Cortex of kidney (tissue), 1 donor: ENCODE data around the gene UNC50.
"Not testable (repeated sequence)": the region's sequence is repeated elsewhere in the genome, so short reads cannot be mapped to it uniquely, and the experiment has no call there.

ENCODE experiments used
- DNase-seq: peaks from one replicate; lab custom pipeline; 2025; lab: John Stamatoyannopoulos, UW

Gene UNC50

DNA sequence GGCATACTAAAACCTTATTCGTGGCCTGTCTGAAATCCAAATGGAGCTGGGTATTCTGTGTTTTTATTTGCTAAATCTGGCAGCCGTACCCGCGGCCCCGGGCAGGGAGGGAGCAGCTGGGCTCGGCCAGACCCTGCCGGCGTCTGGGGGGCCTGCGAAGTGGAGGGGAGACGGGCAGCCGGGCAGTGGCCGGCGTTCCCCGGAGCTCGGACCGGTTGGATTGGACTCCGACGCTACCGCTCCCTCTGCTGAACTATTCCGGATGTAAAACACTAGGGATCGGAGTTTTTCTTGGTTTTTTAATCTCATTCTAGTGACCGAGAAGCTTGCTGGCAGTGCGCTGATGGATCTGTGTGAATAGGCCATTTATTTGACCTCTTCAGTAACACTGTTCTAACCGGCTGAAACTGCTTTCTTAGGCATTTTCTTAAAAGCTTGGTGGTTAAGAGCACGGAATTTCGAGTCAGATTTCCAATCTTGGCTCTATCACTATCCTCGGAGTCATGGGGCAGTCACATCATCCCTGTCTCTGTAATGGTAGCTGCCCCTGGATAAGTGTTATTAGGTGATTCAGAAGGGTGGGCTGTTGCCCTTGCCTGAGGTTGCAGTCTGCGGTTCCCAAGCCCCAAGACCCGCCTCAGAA lies 694 bp downstream of the UNC50 start:
- DNase-seq: no peak

DNA sequence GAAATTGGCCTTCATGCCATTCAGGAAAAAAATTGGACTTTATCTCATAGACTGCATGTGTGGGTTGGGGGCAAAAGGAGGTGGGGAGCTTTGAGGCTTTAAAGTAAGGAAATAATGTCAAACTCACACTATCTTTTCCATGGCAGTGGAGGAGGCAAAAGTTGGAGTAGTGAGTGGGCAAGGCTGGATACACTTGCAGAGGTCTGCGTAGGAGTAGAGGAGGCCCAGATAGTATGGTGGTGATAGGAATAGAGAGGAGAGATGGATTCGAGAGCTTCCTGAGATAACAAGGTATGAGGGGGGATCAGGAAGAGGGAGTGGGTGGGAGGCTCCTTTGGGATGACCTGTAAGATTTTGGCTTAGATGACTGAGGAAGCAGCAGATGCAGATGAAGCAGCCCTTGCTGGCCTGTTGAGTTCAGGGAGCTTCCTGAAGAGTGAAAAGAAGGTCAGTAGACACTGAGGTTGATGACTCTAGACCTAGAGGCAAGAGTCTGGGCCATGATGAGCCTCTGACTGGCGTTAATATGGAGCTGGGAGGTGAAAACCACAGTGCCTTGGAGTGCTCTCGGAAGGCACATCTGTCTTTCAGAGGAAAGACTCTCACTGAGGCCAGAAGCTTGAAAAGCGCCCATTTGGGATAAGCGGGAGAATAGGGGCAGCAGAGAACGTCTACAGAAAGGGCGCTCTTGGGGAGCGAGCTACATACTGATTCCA lies 5.8 kb downstream of the UNC50 start:
- DNase-seq: no peak

DNA sequence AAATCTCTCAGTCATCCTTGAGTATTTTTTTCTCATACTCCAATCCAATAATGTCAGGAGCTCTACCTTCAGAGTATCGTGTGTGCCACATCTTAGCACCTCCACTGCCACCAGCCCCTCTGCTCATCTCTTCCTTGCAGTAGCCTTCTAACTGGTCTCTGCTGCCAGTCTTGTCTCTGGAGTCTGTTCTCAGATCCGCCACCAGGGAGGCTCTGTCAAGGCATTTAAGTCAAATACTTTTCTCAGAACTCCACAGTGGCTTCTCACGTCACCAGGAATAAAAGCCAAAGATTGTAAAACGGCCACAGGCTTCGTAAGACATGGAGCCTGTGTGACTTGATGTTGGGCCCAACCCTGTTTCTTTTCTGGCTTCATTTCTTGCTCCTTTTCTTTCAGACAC lies 7.1 kb downstream of the UNC50 start:
- DNase-seq: no peak

DNA sequence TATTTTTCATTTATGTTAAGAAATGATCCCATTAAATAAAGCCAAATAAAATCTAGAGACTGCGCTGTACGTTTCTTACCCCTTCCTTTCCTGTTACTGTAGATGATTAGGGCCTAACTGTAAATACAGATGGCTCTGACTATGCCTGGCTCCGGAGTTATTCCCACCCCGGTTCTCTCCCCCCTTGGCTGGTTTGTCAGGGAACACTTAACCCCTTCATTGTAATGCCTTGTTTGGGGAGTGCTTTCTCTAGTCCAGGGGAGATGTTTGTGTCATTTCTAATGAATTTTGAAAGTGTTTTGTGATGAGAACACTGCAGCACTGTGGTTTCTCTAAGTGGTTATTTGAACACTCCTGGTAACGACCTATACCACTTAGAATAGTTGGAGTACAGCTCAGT lies 8.8 kb downstream of the UNC50 start:
- DNase-seq: no peak

DNA sequence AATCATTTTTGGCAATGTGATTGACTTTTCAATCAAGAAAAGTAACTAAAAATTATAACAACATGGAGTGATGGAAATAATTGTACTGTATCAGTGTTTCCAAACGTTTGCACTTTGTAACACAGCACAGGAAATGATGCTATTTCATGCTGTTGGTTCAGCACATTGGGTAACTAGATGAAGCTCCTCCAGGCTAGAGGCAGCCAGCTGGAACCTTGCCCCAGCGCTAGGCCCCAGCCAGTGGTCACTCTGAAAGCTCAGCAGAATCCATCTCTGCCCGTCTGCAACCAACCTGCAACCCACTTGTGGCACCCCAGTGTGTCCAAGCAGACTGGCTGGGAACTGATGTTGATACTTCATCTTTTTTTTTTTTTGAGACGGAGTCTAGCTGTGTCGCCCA lies 15.3 kb downstream of the UNC50 start:
- no peak for DNase-seq

DNA sequence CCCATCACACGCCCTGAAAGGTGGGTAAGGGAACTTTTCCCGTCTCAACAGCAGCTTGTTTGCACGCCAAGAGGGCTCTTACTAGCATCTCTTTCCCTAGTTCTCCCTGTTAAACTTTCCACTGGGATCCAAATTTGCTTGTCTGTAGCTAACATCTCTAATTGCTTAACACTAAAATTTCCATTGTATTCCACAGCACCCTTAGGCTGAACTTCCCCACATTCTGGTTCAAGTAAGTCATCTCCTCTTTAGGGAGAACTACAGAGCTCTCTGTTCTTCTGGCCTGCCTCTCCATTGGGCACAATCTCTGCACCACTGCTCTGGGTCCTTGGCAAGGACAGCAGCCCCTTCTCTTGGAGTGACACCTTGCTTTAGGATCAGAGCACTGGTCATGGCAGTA lies 24.0 kb downstream of the UNC50 start:
- DNase-seq: no peak

DNA sequence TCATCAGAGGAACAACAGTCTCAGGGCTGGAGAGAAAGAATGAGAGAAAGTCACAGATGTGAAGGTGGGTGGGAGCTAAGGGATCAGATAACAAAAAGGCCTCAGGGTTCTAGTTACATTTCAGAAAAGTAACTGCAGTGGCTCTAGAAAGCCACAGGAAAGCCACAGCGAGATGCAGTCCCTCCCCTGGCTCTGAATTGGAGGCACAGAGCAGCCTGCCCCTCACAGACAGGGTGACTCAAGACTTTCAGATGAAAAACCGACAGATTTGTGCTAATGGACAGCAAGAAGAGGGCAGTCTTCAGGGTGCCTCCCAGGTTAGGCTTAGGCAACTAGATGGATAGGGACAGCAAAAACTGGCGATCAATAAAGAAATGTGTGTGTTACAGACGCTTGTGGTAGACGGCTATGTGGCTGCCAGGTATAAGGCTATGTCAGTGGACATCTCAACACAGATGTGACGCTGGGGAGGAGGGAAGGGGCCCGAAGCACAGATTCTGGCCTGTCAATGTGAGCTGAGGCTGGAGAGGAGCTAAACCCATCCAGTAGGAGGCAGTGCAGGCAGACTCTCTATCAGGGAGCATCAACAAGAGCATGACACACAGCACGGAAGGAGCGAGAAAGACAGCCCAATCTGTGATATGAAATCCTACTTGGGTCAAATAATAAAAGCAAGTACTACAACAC lies 26.2 kb downstream of the UNC50 start:
- DNase-seq: no peak

DNA sequence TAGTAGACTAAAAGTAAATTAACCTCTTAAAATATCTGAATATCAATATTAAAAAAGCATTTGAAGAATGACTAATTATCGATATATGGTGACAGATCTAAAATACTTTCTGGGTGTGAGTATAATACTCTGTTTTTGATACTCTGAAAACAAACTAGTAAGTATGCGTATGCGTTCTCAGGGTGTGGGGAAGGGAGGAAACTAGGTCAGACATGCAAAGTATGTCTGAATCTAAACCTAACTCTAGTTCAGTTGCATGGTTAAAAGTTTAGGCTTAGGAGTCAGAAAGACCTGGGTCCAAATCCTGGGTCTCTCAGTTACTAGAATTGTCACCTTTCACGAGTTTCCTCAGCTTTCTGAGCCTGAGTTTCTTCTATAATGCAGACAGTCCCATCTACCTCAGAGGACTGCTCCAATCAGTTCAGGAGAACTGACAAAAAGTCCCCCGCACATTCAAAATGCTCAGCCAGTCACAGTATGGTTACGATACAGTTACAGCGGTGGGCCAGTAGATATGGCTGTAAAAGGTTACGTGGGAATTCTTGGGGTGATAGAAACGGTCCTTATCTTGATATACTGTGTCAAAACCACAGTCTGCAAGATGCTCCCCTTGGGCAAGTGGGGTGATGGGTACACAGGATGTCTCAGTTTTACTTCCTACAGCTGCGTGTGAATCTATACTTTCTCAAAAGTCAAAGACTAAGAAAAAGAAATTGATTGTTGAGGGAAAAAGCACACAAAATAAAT lies 29.2 kb downstream of the UNC50 start:
- no peak for DNase-seq

DNA sequence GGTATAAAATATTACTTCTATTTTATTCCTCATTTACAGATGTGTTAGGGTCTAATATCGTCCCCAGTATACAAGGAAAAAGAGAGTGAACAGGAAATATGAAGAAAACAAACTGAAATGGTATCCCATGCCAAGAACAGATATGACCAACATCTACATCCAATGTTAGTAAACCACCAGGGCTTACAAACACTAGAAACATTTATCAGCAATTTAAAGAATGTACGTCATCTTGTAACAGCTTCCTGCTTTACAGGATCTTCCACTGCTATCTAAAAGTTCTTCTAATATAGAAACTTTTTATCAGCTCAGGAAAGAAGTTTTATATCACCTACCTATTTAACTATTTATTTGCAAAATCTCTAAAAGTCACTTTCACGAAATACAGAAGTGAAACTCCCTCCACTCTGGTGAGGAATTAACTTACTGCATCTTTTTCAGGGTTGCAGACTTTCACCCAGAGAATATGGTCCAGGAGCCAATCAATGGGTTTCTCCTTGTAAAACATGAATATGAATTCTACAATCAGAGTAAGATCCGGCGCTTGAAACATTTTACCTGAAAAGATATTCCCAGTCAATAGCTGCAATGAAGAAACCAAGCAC lies 35.2 kb downstream of the UNC50 start:
- DNase-seq: no peak

DNA sequence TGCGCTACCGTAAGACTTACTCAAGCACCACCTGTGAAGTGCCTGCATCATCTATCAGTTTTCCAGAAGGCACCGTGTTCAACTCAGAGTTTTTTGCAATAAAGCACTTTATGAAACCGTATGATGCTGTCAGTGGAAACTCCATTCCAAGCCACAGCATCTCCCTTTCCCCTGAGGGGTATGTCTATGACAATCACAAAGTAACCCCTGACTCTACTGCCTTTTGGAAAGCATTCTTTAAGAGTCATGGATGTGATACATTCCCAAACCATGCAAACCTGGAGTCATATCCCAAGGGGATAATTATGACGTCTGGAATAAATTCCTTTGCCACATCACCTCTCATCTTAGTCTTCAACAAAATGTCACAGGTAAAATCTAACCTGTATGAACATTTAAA lies 39.2 kb downstream of the UNC50 start:
- no peak for DNase-seq

DNA sequence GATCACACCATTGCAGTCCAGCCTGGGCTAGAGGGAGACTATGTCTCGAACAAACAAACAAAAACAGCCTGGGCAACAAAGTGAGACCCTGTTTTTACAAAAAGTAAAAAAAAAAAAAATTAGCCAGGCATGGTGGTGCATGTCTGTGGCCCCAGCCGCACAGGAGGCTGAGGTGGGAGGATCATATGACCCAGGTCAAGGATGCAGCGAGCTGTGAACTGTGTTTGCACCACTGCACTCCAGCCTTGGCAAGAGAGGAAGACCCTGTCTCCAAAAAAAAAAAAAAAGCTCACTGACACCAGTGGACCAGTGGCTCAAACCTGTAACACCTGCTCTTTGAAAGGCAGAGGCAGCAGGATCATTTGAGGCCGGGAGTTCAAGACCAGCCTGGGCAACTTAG lies 40.1 kb downstream of the UNC50 start:
- no peak for DNase-seq

DNA sequence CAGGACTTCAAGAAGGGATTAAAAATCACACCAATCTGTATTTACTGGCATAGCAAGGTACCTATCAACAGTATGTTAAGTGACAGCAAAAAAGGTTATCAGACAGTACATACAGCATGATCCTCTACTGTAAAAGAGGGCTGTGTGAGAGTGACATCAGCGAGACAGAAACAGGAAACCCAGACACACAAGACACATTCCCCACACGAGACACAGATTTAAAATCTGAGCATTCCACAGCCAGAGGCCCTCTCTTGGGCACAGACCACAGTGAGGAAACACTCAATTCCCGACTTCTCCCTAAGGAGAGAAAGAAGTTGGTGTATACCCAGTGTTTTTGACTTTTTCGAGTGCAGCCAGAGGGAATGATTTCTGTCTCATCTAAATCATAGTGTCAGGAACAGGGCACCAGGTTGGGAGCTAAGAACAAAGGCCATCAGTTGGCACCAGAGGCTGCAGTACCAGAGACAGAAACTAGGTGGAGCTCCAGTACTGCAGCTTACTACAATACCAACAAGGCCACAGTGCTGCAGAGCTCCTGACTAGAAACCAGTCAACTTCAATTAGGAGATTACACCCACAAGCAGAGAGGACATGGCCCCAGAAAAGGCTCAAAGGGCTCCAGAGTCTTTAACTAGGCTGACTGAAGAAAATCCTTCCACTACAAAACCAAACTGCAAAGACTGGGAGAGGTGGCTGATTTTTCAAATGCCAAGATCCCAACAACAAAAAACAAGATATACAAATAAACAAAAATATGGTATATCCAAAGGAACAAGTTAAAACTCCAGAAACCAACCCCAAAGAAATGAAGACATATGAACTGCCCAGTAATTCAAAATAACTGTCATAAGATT lies 41.0 kb downstream of the UNC50 start:
- no peak for DNase-seq

DNA sequence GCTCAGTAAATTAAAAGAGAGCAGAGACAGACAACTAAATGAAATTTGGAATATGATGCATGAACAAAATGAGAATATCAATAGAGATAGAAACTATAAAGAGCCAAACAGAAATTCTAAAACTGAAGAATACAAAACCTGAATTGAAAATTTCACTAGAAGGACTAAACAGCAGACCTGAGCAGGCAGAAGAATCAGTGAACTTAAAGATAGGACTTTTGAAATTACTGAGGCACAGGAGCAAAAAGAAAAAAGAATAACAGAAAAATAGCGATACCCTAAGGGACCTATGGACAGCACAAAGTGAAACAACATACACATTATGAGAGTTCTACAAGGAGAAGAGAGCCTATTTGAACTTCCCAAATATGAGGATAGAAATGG lies 41.6 kb downstream of the UNC50 start:
- DNase-seq: no peak

DNA sequence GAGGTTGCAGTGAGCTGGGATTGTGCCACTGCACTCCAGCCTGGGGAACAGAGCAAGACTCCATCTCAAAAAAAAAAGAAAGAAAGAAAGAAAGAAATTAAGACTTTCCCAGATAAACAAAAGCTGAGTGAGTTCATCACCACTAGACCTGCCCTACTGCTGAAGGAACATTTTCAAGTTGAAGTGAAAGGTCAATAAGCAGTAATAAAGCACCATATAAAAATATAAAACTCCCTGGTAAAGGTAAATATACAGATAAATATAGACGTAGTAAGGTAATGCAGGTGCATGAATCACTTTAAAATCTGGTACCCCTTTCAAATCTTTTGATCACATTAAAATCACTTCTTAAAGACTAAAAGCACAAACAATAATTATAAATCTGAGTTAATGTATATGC lies 42.6 kb downstream of the UNC50 start:
- no peak for DNase-seq

DNA sequence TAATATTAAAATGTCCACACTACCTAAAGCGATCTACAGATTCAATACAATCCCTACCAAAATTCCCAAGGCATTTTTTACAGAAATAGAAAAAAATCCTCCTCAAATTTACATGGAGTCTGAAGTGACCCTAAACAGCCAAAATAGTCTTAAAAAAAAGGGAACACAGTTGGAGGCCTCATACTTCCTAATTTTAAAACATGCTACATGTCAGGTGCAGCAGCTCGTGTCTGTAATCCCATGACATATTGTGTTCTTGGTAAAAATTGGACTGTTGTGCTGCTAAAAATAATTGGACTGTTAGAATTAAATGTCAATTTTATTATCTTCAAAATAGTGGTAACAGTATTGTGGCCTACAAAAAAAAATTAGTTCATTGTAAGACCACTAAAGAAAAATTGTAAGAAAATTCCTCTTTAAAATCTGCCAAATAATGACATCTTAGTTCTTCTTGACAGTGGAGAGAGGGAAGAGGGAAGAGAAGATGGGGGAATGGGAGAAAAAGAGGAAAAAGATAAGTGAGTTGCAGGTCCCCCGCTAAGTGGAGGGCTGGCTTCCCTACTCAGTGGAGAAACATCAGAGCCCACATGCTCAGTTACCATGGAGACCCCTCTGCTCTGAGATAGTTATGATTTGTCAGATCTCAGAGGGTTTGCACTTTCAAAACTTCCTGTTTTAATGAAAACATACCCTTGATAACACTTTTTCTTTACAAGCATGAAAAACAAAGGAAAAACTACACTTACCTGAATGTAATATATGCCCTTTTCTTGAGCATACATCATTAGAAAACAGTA lies 46.5 kb downstream of the UNC50 start:
- no peak for DNase-seq

DNA sequence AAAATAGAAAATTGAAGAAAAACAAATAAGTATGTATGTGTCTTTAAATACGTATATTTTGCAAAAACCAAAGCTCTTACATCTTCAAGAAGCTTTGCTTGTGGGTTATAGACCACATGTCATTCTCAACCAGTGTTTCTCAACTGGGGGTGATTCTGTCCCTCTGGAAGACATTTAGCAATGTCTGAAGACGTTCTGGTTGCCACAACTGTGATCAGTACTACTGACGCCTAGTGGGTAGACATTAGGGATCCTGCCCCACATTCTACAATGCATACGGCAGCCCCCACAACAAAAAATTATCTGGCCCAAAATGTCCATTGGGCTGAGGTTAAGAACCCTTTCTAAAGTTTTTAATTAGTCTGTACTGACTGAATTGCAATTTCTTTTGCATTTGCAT lies 48.4 kb downstream of the UNC50 start:
- no peak for DNase-seq

DNA sequence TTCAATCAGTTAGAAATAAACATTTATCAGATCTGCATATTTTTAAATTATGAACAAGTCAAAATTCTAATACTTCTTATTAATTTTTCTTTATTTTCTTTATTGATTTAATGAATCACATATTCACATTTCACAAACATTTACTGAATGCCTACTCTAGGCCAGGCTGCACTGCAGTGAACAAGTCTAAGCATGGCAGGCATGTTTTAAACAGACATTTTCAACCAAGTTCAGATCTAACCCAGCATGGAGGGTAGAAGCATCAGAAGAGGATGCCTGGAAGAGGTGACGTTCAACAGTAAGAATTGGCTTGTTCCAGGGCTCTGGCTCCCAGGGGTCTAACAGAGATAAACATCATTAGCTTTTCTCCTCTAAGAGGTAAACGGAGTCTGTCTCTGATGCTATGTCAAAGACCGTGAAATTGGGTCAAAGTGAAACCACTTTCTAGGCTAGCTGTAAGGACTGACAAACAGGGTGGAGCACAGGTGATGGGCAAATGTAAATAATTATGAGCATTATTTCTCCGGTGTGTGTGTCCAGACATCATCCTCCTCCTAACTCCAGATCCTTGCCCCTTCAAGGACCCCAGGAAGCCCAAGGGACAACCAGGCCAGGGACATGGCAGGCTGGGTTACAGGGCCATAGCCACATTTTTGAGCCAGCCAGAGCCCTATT lies 50.6 kb downstream of the UNC50 start:
- DNase-seq: no peak

DNA sequence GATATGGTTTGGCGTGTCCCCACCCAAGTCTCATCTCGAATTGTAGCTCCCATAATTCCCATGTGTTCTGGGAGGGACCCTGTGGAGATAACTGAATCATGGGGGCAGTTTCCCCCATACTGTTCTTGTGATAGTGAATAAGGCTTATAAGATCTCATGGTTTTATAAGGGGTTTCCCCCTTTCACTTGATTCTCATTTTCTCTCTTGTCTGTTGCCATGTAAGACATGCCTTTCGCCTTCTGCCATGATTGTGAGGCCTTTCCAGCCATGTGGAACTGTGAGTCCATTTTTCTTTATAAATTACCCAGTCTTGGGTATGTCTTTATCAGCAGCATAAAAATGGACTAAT lies 51.1 kb downstream of the UNC50 start:
- DNase-seq: not testable (repeated sequence)

DNA sequence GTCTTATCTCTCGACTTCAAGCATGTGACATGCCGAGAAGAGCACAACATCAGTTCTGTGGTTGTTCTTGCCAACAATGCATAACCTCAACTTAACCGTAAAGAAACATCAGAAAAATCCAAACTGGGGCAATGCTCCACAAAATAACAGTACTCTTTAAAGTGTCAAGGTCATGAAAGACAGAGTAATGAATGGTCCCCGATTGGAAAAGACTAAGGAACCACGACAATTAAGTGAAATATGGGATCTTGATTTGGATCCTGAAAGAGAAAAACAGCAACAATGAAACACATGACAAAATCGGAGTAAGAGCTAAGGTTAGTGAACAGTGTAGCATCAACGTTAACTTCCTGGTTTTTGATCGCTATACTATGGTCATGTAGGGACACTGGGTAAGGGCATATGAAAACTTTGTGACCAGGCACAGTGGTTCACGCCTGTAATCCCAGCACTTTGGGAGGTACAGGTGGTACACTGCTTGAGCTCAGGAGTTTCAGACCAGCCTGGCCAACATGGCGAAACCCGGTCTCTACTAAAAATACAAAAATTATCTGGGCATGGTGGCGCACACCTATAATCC lies 55.2 kb downstream of the UNC50 start:
- no peak for DNase-seq

DNA sequence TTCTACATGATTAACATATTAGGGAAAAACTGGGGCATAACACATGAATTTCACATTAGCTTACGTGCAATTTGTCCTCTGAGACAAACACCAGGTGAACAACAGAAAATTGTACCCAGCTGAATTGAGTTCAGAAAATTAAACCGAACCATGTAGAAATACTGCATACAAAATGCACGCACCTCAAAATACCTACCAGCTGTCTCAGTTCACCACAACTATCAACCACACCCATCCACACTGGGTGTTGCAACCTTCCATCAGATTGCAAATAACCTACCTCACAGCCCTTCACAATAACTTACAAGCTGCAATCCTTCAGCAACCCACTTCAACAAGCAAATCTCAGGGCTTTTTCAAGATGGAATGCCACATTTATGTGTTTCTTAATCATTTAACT lies 55.9 kb downstream of the UNC50 start:
- DNase-seq: no peak
